ENCODE measurements around the gene CAB39. TPM values are rescaled to one million over a fixed set of nuclear protein-coding genes. Genes with fewer than 3 reads are reported as not detected.

The CAB39 gene
- total RNA-seq, 1 donor from 2014 or later, result 59.0 TPM

- no peaks in the 10 kb centered on the region for H3K36me3 ChIP-seq
- Mint-ChIP-seq H3K9me3 (peaks cover 2% of the 10 kb centered on the region), H3K27me3 (ENCODE audit: insufficient read depth, low read depth) (no peaks in the 10 kb centered on the region), H3K36me3 (peaks cover 38% of the 10 kb centered on the region), H3K4me3 (no peak overlapping the region), H3K27ac (no peak overlapping the region), H3K4me1 (no peaks in the 10 kb centered on the region)
- H2AFZ ChIP-seq (replicated peaks), result no peak overlapping the region
- H3F3A ChIP-seq (ENCODE audit: low read depth), result no peaks in the 10 kb centered on the region
- H4K20me1 ChIP-seq (ENCODE audit: low read depth), result no peaks in the 10 kb centered on the region
- H3K27me3 ChIP-seq, result no peaks in the 10 kb centered on the region
- H3K4me2 ChIP-seq, result no peak overlapping the region
- H3K4me1 ChIP-seq, result no peaks in the 10 kb centered on the region
- DNase-seq (ENCODE audit: low spot score), result no peak
- H3K9ac ChIP-seq, result no peak overlapping the region
- no peak overlapping the region for H3K27ac ChIP-seq
- H3K4me3 ChIP-seq, result no peak overlapping the region
- peaks cover 8% of the 10 kb centered on the region for H3K79me2 ChIP-seq (ENCODE audit: low read depth)
- no peaks in the 10 kb centered on the region for H3K9me3 ChIP-seq (ENCODE audit: low read depth)
- TF ChIP-seq CTCF (IDR thresholded peaks at IDR 0.05), result no peak
- no peak for TF ChIP-seq EZH2 (IDR thresholded peaks at IDR 0.05)
- TF ChIP-seq EZH2phosphoT487 (IDR thresholded peaks at IDR 0.05), result no peak
Measured at GRCh38 chr2:230777721-230778120, 65.1 kb downstream of the CAB39 start.

- Histone ChIP-seq H3K4me1 (no peaks in the 10 kb centered on the region), H3K27ac (no peak overlapping the region), H3K4me2 (no peak overlapping the region), H3K9ac (no peak overlapping the region), H3K4me3 (no peak overlapping the region), H4K20me1 (ENCODE audit: low read depth) (no peaks in the 10 kb centered on the region), H3K9me3 (ENCODE audit: low read depth) (no peaks in the 10 kb centered on the region), H3K27me3 (no peaks in the 10 kb centered on the region), H3K79me2 (ENCODE audit: low read depth) (peaks cover 8% of the 10 kb centered on the region), H2AFZ (replicated peaks) (no peak overlapping the region), H3F3A (ENCODE audit: low read depth) (no peaks in the 10 kb centered on the region), H3K36me3 (no peaks in the 10 kb centered on the region)
- Mint-ChIP-seq H3K27me3 (ENCODE audit: insufficient read depth, low read depth) (no peaks in the 10 kb centered on the region), H3K9me3 (peaks cover 2% of the 10 kb centered on the region), H3K4me3 (no peak overlapping the region), H3K27ac (no peak overlapping the region), H3K36me3 (peaks cover 36% of the 10 kb centered on the region), H3K4me1 (no peaks in the 10 kb centered on the region)
- TF ChIP-seq CTCF (IDR thresholded peaks at IDR 0.05) (no peak), EZH2phosphoT487 (IDR thresholded peaks at IDR 0.05) (no peak), EZH2 (IDR thresholded peaks at IDR 0.05) (no peak)
- DNase-seq (ENCODE audit: low spot score), result no peak
Measured at GRCh38 chr2:230778350-230779063, 65.9 kb downstream of the CAB39 start.

- Mint-ChIP-seq H3K9me3 (peaks cover 8% of the 10 kb centered on the region), H3K27ac (no peak overlapping the region), H3K4me3 (no peak overlapping the region), H3K36me3 (peaks cover 37% of the 10 kb centered on the region), H3K27me3 (ENCODE audit: insufficient read depth, low read depth) (no peaks in the 10 kb centered on the region), H3K4me1 (no peaks in the 10 kb centered on the region)
- H3K27ac ChIP-seq, result no peak overlapping the region
- TF ChIP-seq EZH2phosphoT487 (IDR thresholded peaks at IDR 0.05), result no peak
- no peak for TF ChIP-seq CTCF (IDR thresholded peaks at IDR 0.05)
- no peak for TF ChIP-seq EZH2 (IDR thresholded peaks at IDR 0.05)
- H3F3A ChIP-seq (ENCODE audit: low read depth), result no peaks in the 10 kb centered on the region
- no peak overlapping the region for H3K4me3 ChIP-seq
- peaks cover 8% of the 10 kb centered on the region for H3K79me2 ChIP-seq (ENCODE audit: low read depth)
- no peak overlapping the region for H3K9ac ChIP-seq
- no peak overlapping the region for H3K4me2 ChIP-seq
- H3K36me3 ChIP-seq, result no peaks in the 10 kb centered on the region
- no peaks in the 10 kb centered on the region for H3K4me1 ChIP-seq
- H3K9me3 ChIP-seq (ENCODE audit: low read depth), result no peaks in the 10 kb centered on the region
- DNase-seq (ENCODE audit: low spot score), result no peak
- no peaks in the 10 kb centered on the region for H4K20me1 ChIP-seq (ENCODE audit: low read depth)
- no peak overlapping the region for H2AFZ ChIP-seq (replicated peaks)
- no peaks in the 10 kb centered on the region for H3K27me3 ChIP-seq
Measured at GRCh38 chr2:230779126-230779525, 66.5 kb downstream of the CAB39 start.

Data from neural progenitor cell (in vitro differentiated cells).